ENCODE data around the gene ITGAD.
A peak's percentile ranks its signal among the peaks of the same experiment; 100 is the strongest.

ITGAD gene

GRCh38 chr16:31455601-31456314 is 62.6 kb downstream of the ITGAD start:
- no peak for DNase-seq (ENCODE audit: low spot score)
- in situ Hi-C loops (cut with MboI; ENCODE audit: low pct_unique_long_range_greater_than_20kb, low sequenced_read_pairs, unreplicated experiment) = loop anchor here (25.0 kb wide), 1 partner anchor 407 kb away; the partner anchor contains the start of gene ZNF267
- TF ChIP-seq CTCF (IDR thresholded peaks at IDR 0.05; ENCODE audit: extremely low read depth, insufficient read depth, missing control alignments) = peak; percentile 52

- no peak for TF ChIP-seq CTCF (IDR thresholded peaks at IDR 0.05; ENCODE audit: extremely low read depth, insufficient read depth, missing control alignments)
- DNase-seq (ENCODE audit: low spot score) = no peak
- in situ Hi-C loops (cut with MboI; ENCODE audit: low pct_unique_long_range_greater_than_20kb, low sequenced_read_pairs, unreplicated experiment) = loop anchor here (25.0 kb wide), 1 partner anchor 405 kb away; the partner anchor contains the start of gene ZNF267
These were observed 63.8 kb downstream of the ITGAD start for GRCh38 chr16:31456988-31457360.

GRCh38 chr16:31458073-31458843 is 65.1 kb downstream of the ITGAD start:
- TF ChIP-seq CTCF (IDR thresholded peaks at IDR 0.05; ENCODE audit: extremely low read depth, insufficient read depth, missing control alignments) = peak; percentile 38
- in situ Hi-C loops (cut with MboI; ENCODE audit: low pct_unique_long_range_greater_than_20kb, low sequenced_read_pairs, unreplicated experiment) = loop anchor here (25.0 kb wide), 1 partner anchor 404 kb away; the partner anchor contains the start of gene ZNF267
- DNase-seq (ENCODE audit: low spot score) = peak; percentile 71

GRCh38 chr16:31458844-31459686 is 65.9 kb downstream of the ITGAD start, which contains the start of gene ARMC5:
Gene ARMC5, plus strand, starts transcription at chr16:31459501. Its CDS starts 24 bp downstream, at chr16:31459525.
- peak; percentile 93 for DNase-seq (ENCODE audit: low spot score)
- in situ Hi-C loops (cut with MboI; ENCODE audit: low pct_unique_long_range_greater_than_20kb, low sequenced_read_pairs, unreplicated experiment) = loop anchor here (25.0 kb wide), 1 partner anchor 403 kb away; the partner anchor contains the start of gene ZNF267

GRCh38 chr16:31459687-31460581 is 66.8 kb downstream of the ITGAD start:
- TF ChIP-seq CTCF (IDR thresholded peaks at IDR 0.05; ENCODE audit: extremely low read depth, insufficient read depth, missing control alignments) = no peak
- peak; percentile 99 for DNase-seq (ENCODE audit: low spot score)
- in situ Hi-C loops (cut with MboI; ENCODE audit: low pct_unique_long_range_greater_than_20kb, low sequenced_read_pairs, unreplicated experiment) = loop anchor here (25.0 kb wide), 1 partner anchor 402 kb away; the partner anchor contains the start of gene ZNF267

More at GRCh38 chr16:31458844-31459686, 65.9 kb downstream of the ITGAD start, which contains the start of gene ARMC5:
- peak; percentile 81 for TF ChIP-seq CTCF (IDR thresholded peaks at IDR 0.05; ENCODE audit: extremely low read depth, insufficient read depth, missing control alignments)

Measured in GM13977 (cell line).